ENCODE results near the gene ATP5F1A. TPM values are rescaled to one million over a fixed set of nuclear protein-coding genes. Genes with fewer than 3 reads are reported as not detected.
"Not testable (repeated sequence)": the region's sequence is repeated elsewhere in the genome, so short reads cannot be mapped to it uniquely, and the experiment has no call there.

The ATP5F1A gene
- total and polyA plus RNA-seq, 2 experiments from 2014 or later, result 609 to 931 TPM

GRCh38 chr18:46134920-46135675 lies 37.0 kb upstream of the ATP5F1A start:
- no peaks in the 10 kb centered on the region for H4K20me1 ChIP-seq (ENCODE audit: insufficient read depth, poor library complexity, severe bottlenecking)
- no peak for DNase-seq (ENCODE audit: low spot score)
- WGBS (ENCODE audit: low lambda C conversion rate, missing lambda C conversion rate), result 77% methylated on average over 9 of the region's 9 CpGs
- TF ChIP-seq, protein P1, sequence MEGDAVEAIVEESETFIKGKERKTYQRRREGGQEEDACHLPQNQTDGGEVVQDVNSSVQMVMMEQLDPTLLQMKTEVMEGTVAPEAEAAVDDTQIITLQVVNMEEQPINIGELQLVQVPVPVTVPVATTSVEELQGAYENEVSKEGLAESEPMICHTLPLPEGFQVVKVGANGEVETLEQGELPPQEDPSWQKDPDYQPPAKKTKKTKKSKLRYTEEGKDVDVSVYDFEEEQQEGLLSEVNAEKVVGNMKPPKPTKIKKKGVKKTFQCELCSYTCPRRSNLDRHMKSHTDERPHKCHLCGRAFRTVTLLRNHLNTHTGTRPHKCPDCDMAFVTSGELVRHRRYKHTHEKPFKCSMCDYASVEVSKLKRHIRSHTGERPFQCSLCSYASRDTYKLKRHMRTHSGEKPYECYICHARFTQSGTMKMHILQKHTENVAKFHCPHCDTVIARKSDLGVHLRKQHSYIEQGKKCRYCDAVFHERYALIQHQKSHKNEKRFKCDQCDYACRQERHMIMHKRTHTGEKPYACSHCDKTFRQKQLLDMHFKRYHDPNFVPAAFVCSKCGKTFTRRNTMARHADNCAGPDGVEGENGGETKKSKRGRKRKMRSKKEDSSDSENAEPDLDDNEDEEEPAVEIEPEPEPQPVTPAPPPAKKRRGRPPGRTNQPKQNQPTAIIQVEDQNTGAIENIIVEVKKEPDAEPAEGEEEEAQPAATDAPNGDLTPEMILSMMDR (IDR thresholded peaks at IDR 0.05; ENCODE audit: poor library complexity), result no peak
- TF ChIP-seq EZH2phosphoT487 (IDR thresholded peaks at IDR 0.05; ENCODE audit: low read depth, severe bottlenecking, unreplicated experiment) (no peak), EZH2 (IDR thresholded peaks at IDR 0.05; ENCODE audit: borderline replicate concordance) (no peak)
- H3K36me3 ChIP-seq (replicated peaks; ENCODE audit: insufficient read depth, low read depth), result no peaks in the 10 kb centered on the region
- H3K4me3 ChIP-seq, result no peak overlapping the region
- no peaks in the 10 kb centered on the region for H3K4me1 ChIP-seq (ENCODE audit: insufficient read depth)
- no peaks in the 10 kb centered on the region for H3K9me3 ChIP-seq (ENCODE audit: low read depth)
- no peak overlapping the region for H3K27ac ChIP-seq
- H3K4me2 ChIP-seq, result no peak overlapping the region
- no peaks in the 10 kb centered on the region for H3K9me2 ChIP-seq (replicated peaks; ENCODE audit: insufficient read depth)
- H3K79me2 ChIP-seq, result no peaks in the 10 kb centered on the region
- H2AFZ ChIP-seq, result no peak overlapping the region
- no peaks in the 10 kb centered on the region for H3K27me3 ChIP-seq

GRCh38 chr18:46133534-46133933 lies 35.4 kb upstream of the ATP5F1A start:
- DNase-seq (ENCODE audit: low spot score), result no peak
- 83% methylated on average over 3 of the region's 3 CpGs for WGBS (ENCODE audit: low lambda C conversion rate, missing lambda C conversion rate)
- no peak overlapping the region for H3K4me2 ChIP-seq
- no peak overlapping the region for H3K4me3 ChIP-seq
- H3K9me2 ChIP-seq (replicated peaks; ENCODE audit: insufficient read depth), result no peaks in the 10 kb centered on the region
- H3K9me3 ChIP-seq (ENCODE audit: low read depth), result no peaks in the 10 kb centered on the region
- H3K4me1 ChIP-seq (ENCODE audit: insufficient read depth), result no peaks in the 10 kb centered on the region
- H2AFZ ChIP-seq, result no peak overlapping the region
- no peaks in the 10 kb centered on the region for H3K27me3 ChIP-seq
- H3K27ac ChIP-seq, result no peak overlapping the region
- no peaks in the 10 kb centered on the region for H3K36me3 ChIP-seq (replicated peaks; ENCODE audit: insufficient read depth, low read depth)
- no peaks in the 10 kb centered on the region for H4K20me1 ChIP-seq (ENCODE audit: insufficient read depth, poor library complexity, severe bottlenecking)
- TF ChIP-seq EZH2phosphoT487 (IDR thresholded peaks at IDR 0.05; ENCODE audit: low read depth, severe bottlenecking, unreplicated experiment) (no peak), EZH2 (IDR thresholded peaks at IDR 0.05; ENCODE audit: borderline replicate concordance) (no peak)
- TF ChIP-seq, protein P1 (IDR thresholded peaks at IDR 0.05; ENCODE audit: poor library complexity), result no peak
- H3K79me2 ChIP-seq, result no peaks in the 10 kb centered on the region

GRCh38 chr18:46130549-46130948 lies 32.5 kb upstream of the ATP5F1A start:
- not testable (repeated sequence) for H3K9me3 ChIP-seq (ENCODE audit: low read depth); H3K4me2 ChIP-seq; H3K79me2 ChIP-seq; H3K4me1 ChIP-seq (ENCODE audit: insufficient read depth); H2AFZ ChIP-seq; DNase-seq (ENCODE audit: low spot score); H3K4me3 ChIP-seq; H3K36me3 ChIP-seq (replicated peaks; ENCODE audit: insufficient read depth, low read depth); H4K20me1 ChIP-seq (ENCODE audit: insufficient read depth, poor library complexity, severe bottlenecking); H3K27me3 ChIP-seq; H3K27ac ChIP-seq; H3K9me2 ChIP-seq (replicated peaks; ENCODE audit: insufficient read depth)
- 96% methylated on average over 8 of the region's 8 CpGs for WGBS (ENCODE audit: low lambda C conversion rate, missing lambda C conversion rate)

- 97% methylated on average over 2 of the region's 2 CpGs for WGBS (ENCODE audit: low lambda C conversion rate, missing lambda C conversion rate)
- Histone ChIP-seq H3K79me2 (no peaks in the 10 kb centered on the region), H4K20me1 (ENCODE audit: insufficient read depth, poor library complexity, severe bottlenecking) (no peaks in the 10 kb centered on the region), H2AFZ (no peak overlapping the region), H3K36me3 (replicated peaks; ENCODE audit: insufficient read depth, low read depth) (no peaks in the 10 kb centered on the region), H3K9me2 (replicated peaks; ENCODE audit: insufficient read depth) (no peaks in the 10 kb centered on the region), H3K4me1 (ENCODE audit: insufficient read depth) (no peaks in the 10 kb centered on the region), H3K4me3 (no peak overlapping the region), H3K4me2 (no peak overlapping the region), H3K27me3 (no peaks in the 10 kb centered on the region), H3K27ac (no peak overlapping the region), H3K9me3 (ENCODE audit: low read depth) (no peaks in the 10 kb centered on the region)
- DNase-seq (ENCODE audit: low spot score), result peak; percentile 21
- TF ChIP-seq EZH2phosphoT487 (IDR thresholded peaks at IDR 0.05; ENCODE audit: low read depth, severe bottlenecking, unreplicated experiment) (no peak), EZH2 (IDR thresholded peaks at IDR 0.05; ENCODE audit: borderline replicate concordance) (no peak)
- TF ChIP-seq, protein P1 (IDR thresholded peaks at IDR 0.05; ENCODE audit: poor library complexity), result no peak
Observed at GRCh38 chr18:46130061-46130460, 32.0 kb upstream of the ATP5F1A start.

DNA sequence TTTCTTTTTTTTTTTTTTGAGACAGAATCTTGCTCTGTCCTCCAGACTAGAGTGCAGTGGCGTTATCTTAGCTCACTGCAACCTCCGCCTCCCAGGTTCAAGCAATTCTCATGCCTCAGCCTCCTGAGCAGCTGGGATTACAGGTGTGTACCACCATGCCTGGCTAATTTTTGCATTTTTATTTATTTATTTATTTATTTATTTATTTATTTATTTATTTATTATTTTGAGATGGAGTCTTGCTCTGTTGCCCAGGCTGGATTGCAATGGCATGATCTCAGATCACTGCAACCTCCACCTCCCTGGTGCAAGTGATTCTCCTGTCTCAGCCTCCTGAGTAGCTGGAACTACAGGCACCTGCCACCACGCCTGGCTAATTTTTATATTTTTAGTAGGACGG lies 28.5 kb upstream of the ATP5F1A start:
- H3K36me3 ChIP-seq (replicated peaks; ENCODE audit: insufficient read depth, low read depth); H3K9me2 ChIP-seq (replicated peaks; ENCODE audit: insufficient read depth); H3K27me3 ChIP-seq; H3K79me2 ChIP-seq; H3K4me2 ChIP-seq; DNase-seq (ENCODE audit: low spot score); H3K9me3 ChIP-seq (ENCODE audit: low read depth); H2AFZ ChIP-seq; H3K4me1 ChIP-seq (ENCODE audit: insufficient read depth); H4K20me1 ChIP-seq (ENCODE audit: insufficient read depth, poor library complexity, severe bottlenecking); H3K4me3 ChIP-seq; H3K27ac ChIP-seq: not testable (repeated sequence)
- 97% methylated on average over 4 of the region's 4 CpGs for WGBS (ENCODE audit: low lambda C conversion rate, missing lambda C conversion rate)
